Breast epithelium (tissue), 4 donors: ENCODE measurements around the gene ANKRD65. TPM values are rescaled to one million over a fixed set of nuclear protein-coding genes. Genes with fewer than 3 reads are reported as not detected.
"Not testable (repeated sequence)": the region's sequence is repeated elsewhere in the genome, so short reads cannot be mapped to it uniquely, and the experiment has no call there.

ENCODE experiments used
- DNase-seq, 2 donors: peaks; one replicate each; pipeline ENCODE4 v3.0.0-alpha.2; 2019; ENCODE audit warnings: low spot score in 2 of 2
- H3K27ac ChIP-seq, 2 donors: fragments of 200-600 bp; sonication (generic) in 1 of 2; one replicate each; pipeline ENCODE4 v1.5.1; 2016 to 2019; ENCODE audit warnings: mild to moderate bottlenecking in 1 of 2
- H3K27me3 ChIP-seq, 2 donors: fragments of 200-600 bp; sonication (generic) in 1 of 2; one replicate each; pipeline versions ENCODE4 v1.5.1 to v1.6.0; 2017 to 2019; ENCODE audit warnings: control low read depth in 1 of 2, mild to moderate bottlenecking in 1 of 2
- H3K36me3 ChIP-seq: fragments of 200-600 bp; one replicate; pipeline ENCODE4 v1.5.1; 2019
- H3K4me1 ChIP-seq, 2 donors: fragments of 200-600 bp; sonication (generic); one replicate each; pipeline ENCODE4 v1.5.1; 2016 to 2019; ENCODE audit warnings: control low read depth in 1 of 2
- H3K4me3 ChIP-seq, 3 donors: fragments of 200-600 bp; sonication (generic); 1 replicate in 2 of 3; 2 replicates in 1 of 3; pipeline ENCODE4 v1.5.1; 2016 to 2019; ENCODE audit warnings: mild to moderate bottlenecking in 3 of 3, moderate library complexity in 2 of 3
- H3K9me3 ChIP-seq, 2 donors: fragments of 200-600 bp; sonication (generic) in 1 of 2; one replicate each; pipeline ENCODE4 v1.5.1; 2016 to 2019; ENCODE audit warnings: control low read depth in 1 of 2
- POLR2A ChIP-seq: fragments of 450-650 bp; IDR thresholded peaks from one replicate; pipeline ENCODE4 v1.6.1; 2016; ENCODE audit warnings: antibody characterized with exemption, mild to moderate bottlenecking, moderate library complexity
- POLR2AphosphoS5 ChIP-seq, 3 donors: sonication (generic); formaldehyde crosslinking; IDR thresholded peaks; one replicate each; pipeline ENCODE4 v1.6.1; 2017; ENCODE audit warnings: antibody characterized with exemption in 3 of 3
- intact Hi-C: fragments of 100-400 bp; cut with DNase I; formaldehyde crosslinking; loops from one replicate; pipeline ENCODE4 v1.15.1; 2023; ENCODE audit warnings: low total_unique reads
- total RNA-seq, 3 donors: library from RNA; depleted of rRNA; stranded (reverse); fragments of >200 nt; gene quantifications; one replicate each; pipeline ENCODE4 v1.1.0, GENCODE V29; 2016
- TF ChIP-seq, protein P1 (sequence below), 3 donors: fragments of 450-650 bp; IDR thresholded peaks; one replicate each; pipeline ENCODE4 v1.5.1; 2016 to 2017; ENCODE audit warnings: antibody characterized with exemption in 3 of 3, mild to moderate bottlenecking in 3 of 3, moderate library complexity in 3 of 3

The ANKRD65 gene
- total RNA-seq, 3 donors from 2014 or later, result 10.2 to 16.0 (median 12.2) TPM

- peaks cover 43 to 59% of the 10 kb centered on the region in 2 donors for H3K4me1 ChIP-seq
- no peaks in the 10 kb centered on the region for H3K9me3 ChIP-seq
- intact Hi-C loops, result loop anchor here (2.0 kb wide), 1 partner anchor 430 kb away; the partner anchor contains the start of gene HES4
- no peak for DNase-seq
- no peaks in the 10 kb centered on the region for H3K27me3 ChIP-seq
- peak overlapping the region; percentile 95 to 99 for H3K27ac ChIP-seq
- H3K36me3 ChIP-seq, result no peaks in the 10 kb centered on the region
- H3K4me3 ChIP-seq, result peak overlapping the region in 2 of 3 donors; percentile 13 to 86
- TF ChIP-seq POLR2A, result no peak
- TF ChIP-seq, protein P1, sequence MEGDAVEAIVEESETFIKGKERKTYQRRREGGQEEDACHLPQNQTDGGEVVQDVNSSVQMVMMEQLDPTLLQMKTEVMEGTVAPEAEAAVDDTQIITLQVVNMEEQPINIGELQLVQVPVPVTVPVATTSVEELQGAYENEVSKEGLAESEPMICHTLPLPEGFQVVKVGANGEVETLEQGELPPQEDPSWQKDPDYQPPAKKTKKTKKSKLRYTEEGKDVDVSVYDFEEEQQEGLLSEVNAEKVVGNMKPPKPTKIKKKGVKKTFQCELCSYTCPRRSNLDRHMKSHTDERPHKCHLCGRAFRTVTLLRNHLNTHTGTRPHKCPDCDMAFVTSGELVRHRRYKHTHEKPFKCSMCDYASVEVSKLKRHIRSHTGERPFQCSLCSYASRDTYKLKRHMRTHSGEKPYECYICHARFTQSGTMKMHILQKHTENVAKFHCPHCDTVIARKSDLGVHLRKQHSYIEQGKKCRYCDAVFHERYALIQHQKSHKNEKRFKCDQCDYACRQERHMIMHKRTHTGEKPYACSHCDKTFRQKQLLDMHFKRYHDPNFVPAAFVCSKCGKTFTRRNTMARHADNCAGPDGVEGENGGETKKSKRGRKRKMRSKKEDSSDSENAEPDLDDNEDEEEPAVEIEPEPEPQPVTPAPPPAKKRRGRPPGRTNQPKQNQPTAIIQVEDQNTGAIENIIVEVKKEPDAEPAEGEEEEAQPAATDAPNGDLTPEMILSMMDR (IDR thresholded peaks at IDR 0.05), result no peak
- no peak for TF ChIP-seq POLR2AphosphoS5 (IDR thresholded peaks at IDR 0.05)
These were observed 10.1 kb upstream of the ANKRD65 start for GRCh38 chr1:1430992-1431844.

GRCh38 chr1:1430114-1430982 lies 9.3 kb upstream of the ANKRD65 start:
- Histone ChIP-seq H3K4me3 (peak overlapping the region; percentile 0 to 86 (median 13)), H3K9me3 (no peaks in the 10 kb centered on the region), H3K36me3 (no peaks in the 10 kb centered on the region), H3K4me1 (peaks cover 39 to 57% of the 10 kb centered on the region in 2 donors), H3K27me3 (no peaks in the 10 kb centered on the region), H3K27ac (peak overlapping the region; percentile 95 to 99)
- peak; percentile 41 to 56 (median 56) for TF ChIP-seq POLR2AphosphoS5 (IDR thresholded peaks at IDR 0.05)
- no peak for TF ChIP-seq POLR2A
- TF ChIP-seq, protein P1 (IDR thresholded peaks at IDR 0.05), result peak; percentile 16 to 48 (median 41)
- DNase-seq, result peak; percentile 72 to 76
- intact Hi-C loops, result loop anchor here (2.0 kb wide), 1 partner anchor 430 kb away; the partner anchor contains the start of gene HES4

DNA sequence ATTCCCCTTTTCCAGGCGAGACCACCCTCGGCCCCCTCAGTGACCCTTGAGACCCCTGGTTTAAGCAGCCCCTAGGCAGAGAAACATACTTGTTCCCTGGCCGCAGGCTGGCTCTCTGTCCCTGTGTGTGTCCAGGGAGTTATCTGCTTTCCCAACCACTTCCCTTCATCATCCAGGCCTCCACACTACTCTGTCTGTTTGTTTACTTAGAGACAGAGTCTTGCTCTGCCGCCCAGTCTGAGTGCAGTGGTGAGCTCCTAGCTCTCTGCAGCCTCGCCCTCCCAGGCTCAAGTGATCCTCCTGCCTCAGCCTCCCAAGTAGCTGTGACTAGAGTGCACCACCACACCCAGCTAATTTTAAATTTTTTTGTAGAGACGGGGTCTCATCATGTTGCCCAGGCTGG lies 8.6 kb upstream of the ANKRD65 start:
- TF ChIP-seq, protein P1 (IDR thresholded peaks at IDR 0.05), result no peak
- no peak for TF ChIP-seq POLR2AphosphoS5 (IDR thresholded peaks at IDR 0.05)
- TF ChIP-seq POLR2A, result no peak
- Histone ChIP-seq H3K27me3 (no peaks in the 10 kb centered on the region), H3K36me3 (no peaks in the 10 kb centered on the region), H3K9me3 (no peaks in the 10 kb centered on the region), H3K4me1 (peaks cover 34 to 52% of the 10 kb centered on the region in 2 donors), H3K4me3 (no peak overlapping the region), H3K27ac (peak overlapping the region; percentile 95 to 99)
- no peak for DNase-seq
- intact Hi-C loops, result loop anchor here (2.0 kb wide), 1 partner anchor 429 kb away; the partner anchor contains the start of gene HES4

DNA sequence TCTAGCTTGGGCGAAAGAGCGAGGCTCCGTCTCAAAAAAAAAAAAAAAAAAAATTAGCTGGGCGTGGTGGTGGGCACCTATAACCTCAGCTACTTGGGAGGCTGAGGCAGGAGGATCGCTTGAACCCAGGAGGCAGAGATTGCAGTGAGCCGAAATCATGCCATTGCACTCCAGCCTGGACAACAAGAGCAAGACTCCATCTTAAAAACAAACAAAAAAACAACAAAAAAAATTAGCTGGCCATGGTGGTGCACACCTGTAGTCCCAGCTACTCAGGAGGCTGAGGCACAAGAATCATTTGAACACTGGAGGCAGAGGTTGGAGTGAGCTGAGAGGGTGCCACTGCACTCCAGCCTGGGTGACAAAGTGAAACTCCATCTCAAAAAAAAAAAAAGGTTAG lies 7.9 kb upstream of the ANKRD65 start:
- DNase-seq, H3K9me3 ChIP-seq, H3K4me3 ChIP-seq, H3K36me3 ChIP-seq, H3K27me3 ChIP-seq, intact Hi-C loops: not testable (repeated sequence)
- H3K27ac ChIP-seq, result peak overlapping the region in 1 of 2 donors; percentile 95
- H3K4me1 ChIP-seq, result peaks cover 31 to 46% of the 10 kb centered on the region in 2 donors

GRCh38 chr1:1428174-1428573 lies 7.1 kb upstream of the ANKRD65 start:
- TF ChIP-seq POLR2A (no peak), POLR2AphosphoS5 (IDR thresholded peaks at IDR 0.05) (no peak)
- TF ChIP-seq, protein P1 (IDR thresholded peaks at IDR 0.05), result no peak
- H3K4me1 ChIP-seq, result peaks cover 24 to 40% of the 10 kb centered on the region in 2 donors
- H3K27me3 ChIP-seq, result no peaks in the 10 kb centered on the region
- H3K9me3 ChIP-seq, result no peaks in the 10 kb centered on the region
- no peak overlapping the region for H3K4me3 ChIP-seq
- no peak for DNase-seq
- peak overlapping the region; percentile 75 to 80 for H3K27ac ChIP-seq
- intact Hi-C loops, result no loop called here
- no peaks in the 10 kb centered on the region for H3K36me3 ChIP-seq
